Neural cell (in vitro differentiated cells): ENCODE measurements around the gene MINDY4. TPM values are rescaled to one million over a fixed set of nuclear protein-coding genes. Genes with fewer than 3 reads are reported as not detected.

Source experiments
- H2AFZ ChIP-seq: fragments of 200-600, 300-800 bp; sonication (generic), shearing (Covaris generic); 2 replicates; pipeline ENCODE4 v1.6.0; 2014; ENCODE audit warnings: low read depth, mild to moderate bottlenecking, antibody characterized with exemption, low read length, moderate library complexity
- H3F3A ChIP-seq: fragments of 200-600 bp; shearing (Covaris generic); 2 replicates; pipeline ENCODE4 v1.6.1; 2016; ENCODE audit warnings: mild to moderate bottlenecking, moderate library complexity, mixed read lengths, antibody characterized with exemption, low read length; ENCODE audit not compliant: insufficient read depth, poor library complexity, severe bottlenecking
- H3K27ac ChIP-seq: fragments of 200-600, 300-800 bp; sonication (generic), shearing (Covaris generic); 2 replicates; pipeline ENCODE4 v1.5.1; 2014; ENCODE audit warnings: mild to moderate bottlenecking, low read length, moderate library complexity
- H3K27me3 ChIP-seq: fragments of 300-800, 200-600 bp; sonication (generic), shearing (Covaris generic); 2 replicates; pipeline ENCODE4 v1.6.0; 2014; ENCODE audit warnings: mild to moderate bottlenecking, low read depth, low read length, moderate library complexity; ENCODE audit not compliant: insufficient read depth
- H3K36me3 ChIP-seq: fragments of 300-800, 200-600 bp; sonication (generic), shearing (Covaris generic); 2 replicates; pipeline ENCODE4 v1.5.1; 2014; ENCODE audit warnings: mild to moderate bottlenecking, antibody characterized with exemption, low read length, moderate library complexity; ENCODE audit not compliant: insufficient read depth
- H3K4me2 ChIP-seq: fragments of 300-800, 200-600 bp; sonication (generic), shearing (Covaris generic); 2 replicates; pipeline ENCODE4 v1.6.0; 2014; ENCODE audit warnings: mild to moderate bottlenecking, low read length
- H3K4me3 ChIP-seq: fragments of 300-800, 200-600 bp; sonication (generic), shearing (Covaris generic); 2 replicates; pipeline ENCODE4 v1.5.1; 2014; ENCODE audit warnings: mild to moderate bottlenecking, low read length, moderate library complexity
- H3K79me2 ChIP-seq: fragments of 200-600 bp; shearing (Covaris generic); replicated peaks from 2 replicates; pipeline ENCODE4 v1.6.0; 2014; ENCODE audit warnings: mild to moderate bottlenecking, low read length, moderate library complexity; ENCODE audit not compliant: insufficient read depth
- H3K9ac ChIP-seq: fragments of 300-800, 200-600 bp; sonication (generic), shearing (Covaris generic); 2 replicates; pipeline ENCODE4 v1.6.1; 2016; ENCODE audit warnings: mild to moderate bottlenecking, low read length, mixed read lengths
- H3K9me2 ChIP-seq: fragments of 200-600 bp; shearing (Covaris generic); 2 replicates; pipeline ENCODE4 v1.6.1; 2016; ENCODE audit warnings: mild to moderate bottlenecking, low read length, mixed read lengths; ENCODE audit not compliant: insufficient read depth
- H3K9me3 ChIP-seq: fragments of 200-600, 300-800 bp; sonication (generic), shearing (Covaris generic); 2 replicates; pipeline ENCODE4 v1.6.1; 2016; ENCODE audit warnings: mild to moderate bottlenecking, mixed run types, low read length, moderate library complexity, mixed read lengths
- H4K20me1 ChIP-seq: fragments of 200-600 bp; shearing (Covaris generic); 2 replicates; pipeline ENCODE4 v1.6.1; 2016; ENCODE audit warnings: mild to moderate bottlenecking, mixed run types; ENCODE audit not compliant: insufficient read depth
- CTCF ChIP-seq: fragments of 450-650 bp; IDR thresholded peaks from 2 replicates; pipeline ENCODE4 v1.5.1; 2014; ENCODE audit warnings: antibody characterized with exemption, mild to moderate bottlenecking, moderate library complexity; ENCODE audit not compliant: poor library complexity, severe bottlenecking
- EP300 ChIP-seq: fragments of 450-650 bp; conservative IDR thresholded peaks from 2 replicates; pipeline ENCODE4 v1.6.1; 2014; ENCODE audit warnings: antibody characterized with exemption, mild to moderate bottlenecking, moderate library complexity; ENCODE audit not compliant: poor library complexity, severe bottlenecking
- EZH2 ChIP-seq: fragments of 200-600, 300-800 bp; shearing (Covaris generic), sonication (generic); IDR thresholded peaks from 2 replicates; pipeline ENCODE4 v1.6.1; 2014; ENCODE audit warnings: antibody characterized with exemption, low read length, borderline replicate concordance, mild to moderate bottlenecking; ENCODE audit not compliant: insufficient read depth, poor library complexity, severe bottlenecking
- MXI1 ChIP-seq: fragments of 450-650 bp; conservative IDR thresholded peaks from 2 replicates; pipeline ENCODE4 v1.6.1; 2014; ENCODE audit warnings: antibody characterized with exemption, mild to moderate bottlenecking; ENCODE audit not compliant: poor library complexity, severe bottlenecking
- POLR2AphosphoS5 ChIP-seq: IDR thresholded peaks from 2 replicates; pipeline ENCODE4 v1.6.1; 2012
- RAD21 ChIP-seq: fragments of 450-650 bp; conservative IDR thresholded peaks from 2 replicates; pipeline ENCODE4 v1.6.1; 2014; ENCODE audit warnings: antibody characterized with exemption, mild to moderate bottlenecking, moderate library complexity
- REST ChIP-seq: IDR thresholded peaks from 2 replicates; pipeline ENCODE4 v1.6.1; 2012; ENCODE audit warnings: borderline replicate concordance
- SMC3 ChIP-seq: fragments of 450-650 bp; conservative IDR thresholded peaks from 2 replicates; pipeline ENCODE4 v1.6.1; 2014; ENCODE audit warnings: antibody characterized with exemption, mild to moderate bottlenecking, moderate library complexity; ENCODE audit not compliant: poor library complexity
- TAF1 ChIP-seq: IDR thresholded peaks from 2 replicates; pipeline ENCODE4 v1.6.1; 2012; ENCODE audit warnings: low read depth
- polyA plus RNA-seq: library from polyadenylated mRNA; depleted of rRNA; stranded (reverse); fragments of >200 nt; gene quantifications from 2 replicates; pipeline ENCODE4 v1.2.3, GENCODE V29; 2014

The MINDY4 gene
- polyA plus RNA-seq, 1 donor from 2014 or later = 1.0 TPM

GRCh38 chr7:30887464-30887872 is 116.3 kb downstream of the MINDY4 start:
- Histone ChIP-seq H3K4me3 (no peak overlapping the region), H4K20me1 (no peaks in the 10 kb centered on the region), H3K9me3 (no peaks in the 10 kb centered on the region), H3K9ac (no peak overlapping the region), H3K4me2 (no peak overlapping the region), H3K9me2 (no peaks in the 10 kb centered on the region), H3K27ac (no peak overlapping the region), H3K36me3 (no peaks in the 10 kb centered on the region), H3K79me2 (no peaks in the 10 kb centered on the region), H3F3A (no peaks in the 10 kb centered on the region), H2AFZ (no peak overlapping the region), H3K27me3 (no peaks in the 10 kb centered on the region)
- TF ChIP-seq MXI1 = no peak
- no peak for TF ChIP-seq RAD21
- no peak for TF ChIP-seq EZH2
- TF ChIP-seq SMC3 = no peak
- no peak for TF ChIP-seq REST
- no peak for TF ChIP-seq CTCF
- no peak for TF ChIP-seq TAF1
- TF ChIP-seq POLR2AphosphoS5 = no peak

GRCh38 chr7:30888747-30889146 is 117.5 kb downstream of the MINDY4 start:
- Histone ChIP-seq H3K27ac (no peak overlapping the region), H4K20me1 (no peaks in the 10 kb centered on the region), H2AFZ (no peak overlapping the region), H3K79me2 (no peaks in the 10 kb centered on the region), H3K4me3 (no peak overlapping the region), H3K4me2 (no peak overlapping the region), H3F3A (no peaks in the 10 kb centered on the region), H3K9me2 (no peaks in the 10 kb centered on the region), H3K9me3 (no peaks in the 10 kb centered on the region), H3K27me3 (no peaks in the 10 kb centered on the region), H3K36me3 (no peaks in the 10 kb centered on the region), H3K9ac (no peak overlapping the region)
- TF ChIP-seq TAF1 (no peak), REST (no peak), MXI1 (no peak), CTCF (no peak), EP300 (no peak), POLR2AphosphoS5 (no peak), RAD21 (no peak), EZH2 (no peak), SMC3 (no peak)
